NCI-H1048 (cell line): Measurements from ENCODE around the gene TFDP2.
"Not testable (repeated sequence)": the region's sequence is repeated elsewhere in the genome, so short reads cannot be mapped to it uniquely, and the experiment has no call there.

ENCODE experiments used
- DNase-seq: peaks from one replicate; lab custom pipeline; 2025; lab: John Stamatoyannopoulos, UW

Gene TFDP2

DNA sequence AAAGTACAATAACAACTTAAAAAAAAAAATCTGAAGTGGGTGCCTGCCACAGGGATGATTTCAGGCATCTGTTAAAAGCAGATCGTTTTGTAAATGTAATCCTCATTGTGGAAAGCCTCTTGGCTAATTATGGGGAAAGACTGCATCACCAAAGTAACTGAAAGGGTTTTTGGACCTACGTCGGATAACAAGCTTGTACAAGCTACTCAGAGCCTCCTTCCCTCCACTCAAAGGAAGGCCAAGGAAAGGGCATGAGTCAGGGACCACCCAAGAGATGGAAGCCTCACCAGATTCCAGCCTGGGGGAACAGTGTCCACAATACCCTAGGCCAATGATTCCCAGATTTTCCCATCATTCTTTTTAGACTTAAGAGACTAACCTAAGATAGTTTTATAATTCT, 188.6 kb downstream of the TFDP2 start:
- no peak for DNase-seq

DNA sequence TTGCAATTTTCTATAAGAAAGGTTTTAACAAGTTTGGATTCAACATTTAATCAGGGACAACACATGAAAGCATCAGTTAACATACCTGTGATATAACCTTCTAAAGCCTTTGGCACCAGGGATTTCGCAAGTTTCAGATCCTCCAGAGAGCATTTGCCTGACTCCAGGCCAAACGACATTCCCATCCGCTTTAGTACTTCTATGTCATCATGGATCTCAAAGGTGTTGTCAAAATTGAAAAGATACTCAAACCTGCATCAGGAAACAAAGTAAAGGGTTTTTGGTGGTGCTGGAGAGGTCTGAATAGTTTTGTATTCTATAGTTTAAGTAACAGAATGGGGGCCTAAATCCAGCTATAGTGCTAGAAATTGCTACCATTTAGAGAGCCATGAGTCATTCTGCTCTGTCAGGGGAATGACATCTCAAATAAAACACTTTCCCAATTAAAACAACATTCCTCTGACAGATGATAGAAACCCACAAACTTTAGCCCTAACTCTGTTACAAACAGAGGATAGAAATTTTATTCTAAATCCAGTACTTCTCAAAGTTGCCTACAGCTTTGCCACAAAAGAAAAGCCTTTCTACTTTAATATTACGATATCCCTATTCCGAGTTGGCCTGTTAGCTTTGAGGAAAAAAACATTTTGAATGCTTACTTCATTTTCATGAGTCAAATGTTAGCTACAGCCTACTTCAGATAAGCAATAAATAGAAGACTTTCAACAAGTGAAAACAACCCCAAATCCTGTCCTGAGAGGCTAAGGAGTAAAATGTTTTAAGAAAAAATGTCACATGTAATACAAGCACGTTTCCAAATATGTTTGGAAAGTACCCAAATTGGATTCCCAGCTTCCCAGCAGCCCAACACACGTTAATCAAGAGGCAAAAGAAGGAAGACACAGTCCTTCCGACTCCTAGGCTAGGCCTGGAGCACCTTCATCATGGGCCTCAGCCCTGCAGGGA, 189.5 kb downstream of the TFDP2 start:
- DNase-seq = no peak

DNA sequence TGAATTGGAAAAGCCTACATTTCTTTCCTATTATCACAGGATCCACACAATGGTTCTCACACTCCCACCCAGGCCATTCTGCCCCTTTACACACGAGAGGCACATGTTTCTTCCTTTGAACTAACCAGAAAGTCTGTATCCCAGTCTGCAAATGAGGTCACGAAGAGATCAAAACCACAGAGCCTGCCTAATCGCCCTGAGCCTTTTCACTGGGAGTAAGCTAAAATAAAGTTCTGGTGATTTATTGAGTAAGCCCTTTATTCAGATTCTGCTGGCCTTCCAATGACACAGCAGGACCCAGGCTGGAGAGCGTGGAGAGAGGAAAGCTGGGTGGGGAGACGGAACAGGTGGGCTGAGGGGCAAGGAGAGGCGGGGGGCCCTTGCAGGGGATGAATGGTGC, 194.2 kb downstream of the TFDP2 start:
- no peak for DNase-seq

DNA sequence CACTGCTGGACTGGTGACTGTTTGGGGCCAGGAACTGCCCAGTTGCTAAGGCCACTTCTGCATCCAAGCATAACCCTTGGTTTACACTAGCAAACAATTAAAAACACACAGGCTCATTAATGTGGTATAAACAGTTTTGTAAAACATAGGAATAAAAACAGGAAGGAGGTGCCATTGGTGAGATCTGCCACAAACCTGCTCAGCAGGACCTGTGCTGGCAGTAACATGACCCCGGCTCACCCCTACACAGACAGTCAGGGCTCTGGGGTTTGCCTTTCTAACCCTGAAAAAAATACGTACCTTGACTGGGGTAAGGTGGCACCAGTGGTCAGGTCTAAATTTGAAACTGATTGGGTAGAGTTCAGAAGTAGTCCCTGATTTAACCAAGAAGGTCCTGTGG, 196.7 kb downstream of the TFDP2 start:
- DNase-seq = no peak

DNA sequence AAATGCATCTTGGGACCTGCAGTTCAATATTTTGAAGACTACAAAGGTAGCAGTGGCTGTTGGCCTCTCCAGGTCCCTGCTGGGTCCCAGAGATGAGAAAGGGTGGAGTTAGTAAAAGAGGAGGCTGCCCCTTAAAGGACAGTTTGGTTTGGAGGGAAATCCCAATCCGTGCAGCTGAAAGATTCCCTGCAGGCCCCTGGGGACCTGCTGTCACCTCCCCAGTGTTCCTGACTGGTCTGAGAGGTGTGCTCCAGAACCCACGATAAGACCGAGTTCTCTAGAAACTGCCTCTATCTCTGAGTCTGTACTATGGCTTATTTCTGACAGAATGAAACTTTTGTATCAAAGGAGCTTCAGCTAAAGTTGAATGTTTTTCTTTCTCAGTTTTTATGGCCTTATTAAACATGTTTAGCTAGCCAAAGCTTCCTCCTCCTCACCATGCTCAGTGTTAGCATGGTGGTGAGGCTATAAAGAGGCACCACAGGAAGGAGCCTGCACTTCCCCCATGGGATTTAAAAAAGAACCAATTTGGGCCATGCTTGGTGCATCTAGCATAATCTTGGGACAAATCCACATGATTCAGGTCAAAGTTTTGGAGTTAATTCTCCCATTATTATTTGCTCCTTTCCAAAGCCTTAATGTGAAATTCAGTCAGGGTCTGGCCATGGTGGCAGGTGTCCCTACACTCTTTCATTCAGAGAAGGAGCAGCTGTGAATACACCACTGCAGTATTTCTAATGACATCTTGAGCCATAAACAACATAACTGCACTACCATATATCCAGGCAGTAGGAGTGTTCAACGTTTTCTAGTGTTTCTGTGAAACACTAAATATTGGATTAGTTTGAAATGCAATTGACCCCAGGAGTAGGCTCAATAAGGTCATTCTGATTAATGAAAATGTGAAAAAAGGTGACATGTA, 198.5 kb downstream of the TFDP2 start:
- DNase-seq = no peak

DNA sequence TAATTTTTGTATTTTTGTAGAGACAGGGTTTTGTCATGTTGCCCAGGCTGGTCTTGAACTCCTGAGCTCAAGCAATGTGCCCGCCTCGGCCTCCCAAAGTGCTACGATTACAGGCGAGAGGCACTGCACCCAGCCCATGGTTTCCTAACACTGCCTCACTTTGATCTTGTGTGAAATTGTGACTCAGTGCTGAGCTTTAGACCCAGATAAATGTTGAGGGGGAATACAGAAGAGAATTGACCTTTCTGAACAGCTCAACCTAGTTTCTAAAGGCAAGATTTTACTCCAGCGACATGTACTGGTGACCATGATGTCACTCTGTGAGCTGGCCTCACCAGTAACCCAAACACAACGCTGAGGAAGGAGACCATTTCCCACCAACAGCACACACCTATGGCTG, 199.4 kb downstream of the TFDP2 start:
- no peak for DNase-seq

DNA sequence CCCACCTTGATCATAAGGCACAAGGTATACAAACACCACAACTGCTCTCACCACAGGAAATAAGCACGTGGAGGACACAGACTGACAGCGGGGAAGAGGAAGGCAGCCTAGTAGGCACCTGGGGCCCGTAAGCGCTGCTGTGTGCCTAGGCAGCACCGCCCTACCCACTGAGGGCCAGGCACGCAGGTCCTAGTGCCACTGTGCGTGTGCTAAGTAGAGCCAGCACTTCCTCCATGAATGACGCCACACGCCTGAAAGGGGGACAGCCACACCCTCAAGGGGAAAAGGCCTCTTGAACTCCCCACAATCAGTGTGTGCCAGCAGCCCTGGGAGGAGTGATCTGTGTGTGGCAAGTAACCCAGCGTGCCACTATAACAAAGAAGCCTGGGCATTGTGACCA, 199.9 kb downstream of the TFDP2 start:
- no peak for DNase-seq

DNA sequence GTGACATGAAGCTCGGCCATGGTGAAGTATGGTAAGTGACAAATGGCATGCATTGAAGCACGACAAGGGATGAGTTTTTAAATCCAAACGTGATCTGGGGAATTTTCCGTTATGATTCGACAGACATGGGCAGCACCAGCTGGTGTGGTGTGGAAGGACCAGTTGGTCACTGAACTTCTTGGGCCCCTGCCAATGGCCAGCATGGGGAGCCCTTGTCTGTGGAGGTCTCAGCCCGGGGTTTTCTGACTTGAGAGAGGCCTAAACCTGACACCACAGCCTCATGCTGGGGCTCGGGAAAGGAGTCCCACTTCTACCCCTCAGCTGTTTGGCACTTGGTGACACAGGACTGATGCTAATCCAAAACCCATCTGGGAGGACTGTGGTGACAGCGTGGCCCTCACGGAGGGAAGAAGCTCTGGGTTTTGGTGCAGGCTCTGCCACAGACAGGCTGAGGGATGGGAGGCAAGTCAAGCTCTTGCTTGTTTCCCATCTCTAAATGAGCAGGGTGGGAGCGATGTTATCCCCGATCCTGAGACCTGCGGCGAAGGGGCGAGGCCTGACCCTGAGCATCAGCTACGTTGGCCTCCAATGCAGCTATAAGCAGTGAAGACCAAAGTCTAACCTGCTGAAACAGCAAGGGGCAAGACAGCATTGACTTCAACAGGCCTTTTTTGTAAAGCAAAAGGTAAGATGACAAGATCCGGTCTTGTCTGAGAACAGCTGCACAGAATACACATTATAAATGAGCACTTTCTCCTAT, 203.4 kb downstream of the TFDP2 start:
- DNase-seq = no peak

DNA sequence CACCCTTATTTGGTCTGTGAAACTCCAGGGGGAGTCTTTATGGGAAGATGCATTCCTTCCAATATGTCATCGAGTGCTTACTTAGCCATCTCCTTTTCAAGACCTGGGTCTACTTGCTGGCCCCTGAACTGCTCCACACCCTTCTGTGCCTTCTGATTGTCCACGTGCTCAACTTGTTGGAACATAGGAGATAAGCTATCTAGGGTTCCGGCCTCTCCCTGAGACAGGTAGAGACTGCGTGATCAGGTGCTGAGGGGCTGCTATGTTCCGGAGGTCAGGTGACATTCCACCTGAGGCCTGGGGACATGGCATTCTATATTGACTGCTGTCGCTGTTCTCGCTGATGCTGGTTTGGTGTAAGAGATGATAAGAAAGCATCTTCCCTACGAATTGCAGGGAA, 207.3 kb downstream of the TFDP2 start:
- DNase-seq = no peak

DNA sequence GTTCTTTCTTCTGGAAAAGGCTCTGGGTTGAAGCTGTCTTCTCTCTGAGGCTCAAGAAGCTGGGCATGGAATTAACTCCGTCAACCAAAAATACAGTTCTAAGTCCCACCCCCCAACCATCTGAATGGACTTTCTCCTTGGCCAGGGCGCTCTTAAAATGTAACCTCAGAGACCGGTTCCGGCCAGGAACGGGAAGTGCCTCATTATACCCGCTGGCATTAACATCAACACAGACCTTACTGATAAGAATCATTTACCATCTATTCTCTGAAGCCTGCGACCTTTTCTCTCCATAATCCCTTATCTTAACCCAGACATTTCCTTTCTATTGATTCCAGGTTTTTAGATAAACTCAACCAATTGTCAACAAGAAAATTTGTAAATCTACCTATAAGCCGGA, 208.3 kb downstream of the TFDP2 start:
- no peak for DNase-seq

DNA sequence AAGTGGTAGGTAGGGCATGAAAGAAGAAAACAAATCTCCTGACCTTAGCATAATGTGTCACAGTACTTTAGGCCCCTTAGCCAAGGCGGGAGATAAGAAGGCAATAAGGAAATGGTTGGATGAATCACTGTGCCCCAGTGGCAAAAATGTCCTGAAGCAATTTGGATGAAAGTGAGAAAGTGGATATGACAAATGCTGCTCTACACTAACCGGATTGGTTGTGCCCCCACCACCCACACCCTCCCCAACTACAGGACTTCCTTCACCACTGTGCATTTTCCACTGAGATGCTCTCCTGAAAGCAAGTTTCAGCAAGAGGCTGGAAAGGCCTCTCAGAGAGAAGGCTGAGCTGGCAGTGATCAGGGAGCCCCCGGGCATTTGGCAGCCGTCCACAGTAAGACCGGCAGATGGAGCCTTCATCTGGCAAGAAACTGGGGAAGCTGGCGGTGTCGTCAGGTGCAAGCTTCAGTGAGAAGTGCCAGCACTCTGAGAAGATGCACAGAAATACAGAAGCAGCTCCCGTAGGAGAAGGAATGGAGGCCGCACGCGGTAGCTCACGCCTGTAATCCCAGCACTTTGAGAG, 209.1 kb downstream of the TFDP2 start:
- DNase-seq = no peak

DNA sequence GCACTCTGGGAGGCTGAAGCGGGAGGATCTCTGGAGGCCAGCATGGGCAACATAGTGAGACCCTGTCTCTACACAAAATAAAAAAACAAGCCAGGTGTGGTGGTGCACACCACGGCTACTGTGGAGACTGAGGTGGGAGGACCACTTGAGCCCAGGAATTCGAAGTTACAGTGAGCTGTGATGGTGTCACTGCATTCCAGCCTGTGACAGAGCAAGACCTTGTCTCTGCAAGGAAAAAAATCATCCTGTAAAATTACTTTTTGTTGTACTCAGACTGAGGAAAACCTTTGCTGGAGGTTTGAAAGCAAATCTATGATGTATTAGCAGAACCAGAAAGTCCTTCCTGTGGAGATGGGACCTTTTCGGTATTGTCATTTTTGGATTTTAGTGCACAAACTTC, 209.6 kb downstream of the TFDP2 start:
- DNase-seq = no peak

DNA sequence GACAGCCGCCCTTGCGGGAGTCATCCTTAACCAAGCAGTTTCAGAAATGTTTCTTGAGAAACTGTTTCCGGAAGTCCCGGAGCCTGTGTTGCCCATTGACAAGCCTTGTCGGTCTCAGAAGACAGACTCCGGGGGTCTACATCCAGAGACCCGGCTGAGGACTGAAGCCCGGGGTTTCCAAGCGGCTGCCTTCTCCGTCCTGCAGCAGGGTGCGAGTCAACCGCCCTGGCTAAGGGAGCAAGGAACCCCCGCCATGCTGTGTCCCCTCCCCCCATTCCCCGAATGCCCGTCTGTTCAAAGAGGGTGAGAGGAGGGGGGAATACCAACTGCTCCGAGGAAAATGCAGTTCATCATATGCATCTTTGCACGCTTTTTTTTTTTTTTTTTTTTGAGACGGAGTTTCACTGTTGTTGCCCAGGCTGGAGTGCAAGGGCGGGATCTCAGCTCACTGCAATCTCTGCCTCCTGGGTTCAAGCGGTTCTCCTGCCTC, 211.3 kb downstream of the TFDP2 start:
- no peak for DNase-seq

DNA sequence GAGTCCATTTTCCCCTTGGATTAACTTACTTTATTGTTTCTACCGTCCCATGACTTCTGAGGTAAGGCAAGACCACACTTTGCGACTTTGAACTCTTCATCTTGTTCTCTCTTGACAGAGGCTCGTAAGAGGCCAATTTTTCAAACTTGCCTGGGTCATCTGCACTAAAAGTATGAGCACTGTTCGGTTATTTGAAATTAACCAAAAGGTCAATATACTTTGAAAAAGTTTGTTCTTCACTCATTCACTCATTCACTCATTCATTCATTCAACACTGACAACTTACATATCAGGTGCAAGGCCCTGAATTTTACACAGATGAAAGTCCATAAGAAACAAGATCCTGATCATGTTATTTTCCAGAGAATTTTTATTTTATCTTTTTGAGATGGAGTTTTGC, 215.0 kb downstream of the TFDP2 start:
- no peak for DNase-seq

DNA sequence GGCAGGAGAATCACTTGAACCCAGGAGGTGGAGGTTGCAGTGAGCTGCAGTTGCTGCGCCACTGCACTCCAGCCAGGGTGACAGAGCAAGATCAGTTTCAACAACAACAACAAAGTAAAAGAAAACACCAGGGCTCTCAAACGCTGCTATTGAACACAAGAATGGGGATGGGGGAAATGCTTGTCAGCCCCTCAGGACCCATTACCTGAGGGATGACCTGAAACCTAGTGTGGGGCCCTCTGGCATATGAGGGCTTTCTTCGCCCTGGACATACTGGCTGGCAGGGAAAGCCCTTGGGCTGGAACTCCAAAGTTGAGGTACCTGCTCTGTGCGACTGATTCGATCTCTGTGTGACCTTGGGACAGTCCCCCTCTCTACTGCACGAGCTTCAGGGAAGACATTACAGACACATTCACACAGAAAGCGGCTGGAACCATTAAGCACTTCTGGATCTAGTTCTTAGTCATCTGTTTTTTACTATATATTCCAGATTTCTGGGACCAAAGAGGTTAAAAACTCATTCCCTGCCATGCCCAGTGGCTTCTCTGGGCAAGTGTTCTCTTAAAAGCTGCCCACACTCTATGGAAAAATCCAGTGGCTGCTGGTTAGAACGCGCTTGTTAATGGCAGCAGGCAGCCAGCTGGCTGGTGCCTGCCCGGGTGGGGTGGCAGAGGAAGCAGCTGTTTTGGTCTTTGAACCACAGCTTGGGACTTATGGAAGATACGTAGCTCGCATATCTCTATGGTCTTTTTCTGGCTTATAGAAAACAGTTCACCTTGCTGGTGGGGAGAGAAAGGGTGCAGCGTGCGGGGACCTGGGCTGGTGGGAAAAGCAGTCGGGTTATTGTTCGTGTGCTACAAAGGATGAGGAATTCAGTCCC, 215.7 kb downstream of the TFDP2 start:
- no peak for DNase-seq

DNA sequence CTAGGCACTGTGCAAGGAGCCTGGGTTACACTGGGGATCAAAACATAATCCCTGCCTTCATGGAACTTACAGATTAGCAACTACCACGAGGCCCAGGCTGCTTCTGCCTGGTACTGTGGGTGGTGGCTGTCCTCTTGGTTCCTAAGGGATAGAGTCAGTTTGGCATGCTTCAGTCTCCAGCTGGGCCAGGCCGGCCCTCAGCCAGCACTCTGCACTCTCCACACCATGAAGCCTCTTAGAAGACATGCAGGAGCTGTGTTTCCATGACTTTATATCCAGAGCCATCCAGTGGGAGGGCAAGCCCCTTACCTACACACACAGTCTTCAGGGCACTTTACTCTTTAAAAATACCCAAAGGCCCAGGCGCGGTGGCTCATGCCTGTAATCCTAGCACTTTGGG, 218.5 kb downstream of the TFDP2 start:
- DNase-seq = no peak

DNA sequence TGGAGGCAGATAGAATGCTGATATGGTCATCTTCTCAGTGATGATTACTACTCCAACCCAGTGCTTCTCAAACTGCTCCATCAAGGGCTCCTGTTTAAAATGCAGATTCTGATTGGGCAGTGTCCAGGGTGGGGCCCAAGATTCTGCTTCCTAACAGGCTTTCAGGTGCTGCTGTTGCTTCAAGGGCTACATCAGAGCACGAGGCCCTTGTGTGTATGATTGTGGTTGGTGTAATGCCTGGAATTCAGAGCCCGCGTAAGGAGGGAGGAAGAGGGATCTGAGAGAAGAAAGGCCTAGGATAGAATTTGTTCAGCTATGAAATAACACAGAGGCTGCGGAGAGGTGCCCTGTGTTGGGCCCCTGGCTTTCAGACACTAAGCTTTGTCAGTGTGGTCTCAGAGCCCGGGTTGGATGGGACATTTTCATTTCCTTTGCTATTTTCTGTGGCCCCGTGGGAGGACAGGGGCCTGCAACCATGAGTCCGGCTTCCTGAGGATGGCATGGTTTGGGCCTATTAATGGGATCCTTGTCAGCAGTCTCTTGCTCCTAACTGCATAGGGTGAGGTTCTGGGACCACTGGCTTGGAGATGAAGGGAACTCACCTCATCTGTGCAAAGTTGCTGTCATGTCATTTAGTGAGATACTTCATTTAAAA, 219.9 kb downstream of the TFDP2 start:
- DNase-seq = no peak

DNA sequence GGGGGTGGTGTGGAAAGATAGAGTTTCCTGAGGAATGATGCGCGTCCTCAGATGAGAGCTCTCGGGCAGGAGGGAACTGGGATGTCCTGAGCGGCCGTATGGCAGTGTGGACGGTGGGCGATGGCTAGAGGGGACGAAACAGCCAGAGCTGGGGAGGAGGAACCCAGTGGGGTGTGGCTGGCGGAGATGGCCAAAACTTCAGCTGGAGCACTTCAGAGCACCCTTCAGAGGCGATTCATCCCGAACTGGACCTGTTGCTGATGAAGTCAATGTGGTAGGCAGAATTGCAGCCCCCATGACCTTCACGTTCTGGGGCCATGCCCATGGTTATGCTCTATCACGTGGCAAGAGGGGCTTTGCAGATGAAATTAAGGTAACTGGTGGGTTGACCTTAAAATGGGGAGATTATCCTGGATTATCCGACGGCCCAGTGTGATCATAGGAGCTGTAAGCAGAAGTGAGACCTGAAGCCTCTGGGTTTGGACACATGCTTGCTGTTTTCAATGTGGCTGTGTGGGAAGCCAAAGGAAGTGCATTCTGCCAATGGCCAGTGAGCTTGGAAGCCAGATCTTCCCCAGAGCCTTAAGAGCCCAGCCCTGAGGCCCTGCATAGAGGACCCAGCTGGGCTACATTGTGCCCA, 220.6 kb downstream of the TFDP2 start:
- DNase-seq = no peak

DNA sequence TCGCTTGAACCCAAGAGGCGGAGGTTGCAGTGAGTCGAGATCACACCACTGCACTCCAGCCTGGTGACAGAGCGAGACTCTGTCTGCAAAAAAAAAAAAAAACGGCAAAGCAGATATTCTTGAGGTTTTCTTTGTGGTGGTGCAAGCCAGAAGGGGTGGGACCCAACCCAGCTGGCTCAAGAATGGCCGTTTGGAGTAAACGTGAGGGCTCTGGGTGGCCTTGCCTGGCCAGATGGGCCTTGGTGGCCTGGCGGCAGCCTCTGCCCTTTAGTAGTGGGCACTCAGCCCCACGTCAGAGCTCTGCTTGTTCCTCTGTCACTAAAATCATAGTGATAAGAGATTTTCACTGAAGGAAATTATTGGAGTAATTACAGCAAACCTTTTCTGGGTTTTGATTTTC, 222.4 kb downstream of the TFDP2 start:
- DNase-seq = no peak

DNA sequence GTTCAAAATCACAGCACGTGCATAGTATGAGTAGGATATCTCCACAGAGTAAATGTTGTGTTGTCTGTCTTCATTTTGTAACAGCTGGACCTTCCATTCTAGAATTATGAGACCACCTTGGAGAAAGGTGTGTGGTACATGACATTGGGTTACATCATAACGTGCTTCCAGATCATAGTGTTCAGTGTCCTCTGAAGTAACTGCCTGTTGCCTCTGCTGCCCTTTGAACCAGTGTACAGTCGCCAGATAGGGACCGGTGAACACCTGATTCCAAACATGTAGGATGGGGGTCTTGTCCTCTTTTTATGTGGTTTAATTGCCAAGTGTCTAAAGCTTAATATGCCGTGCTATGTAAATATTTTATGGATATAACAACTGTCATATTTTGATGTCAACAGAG, 223.7 kb downstream of the TFDP2 start:
- not testable (repeated sequence) for DNase-seq
